ENCODE measurements around the gene ENDOV.

The ENDOV gene

DNA sequence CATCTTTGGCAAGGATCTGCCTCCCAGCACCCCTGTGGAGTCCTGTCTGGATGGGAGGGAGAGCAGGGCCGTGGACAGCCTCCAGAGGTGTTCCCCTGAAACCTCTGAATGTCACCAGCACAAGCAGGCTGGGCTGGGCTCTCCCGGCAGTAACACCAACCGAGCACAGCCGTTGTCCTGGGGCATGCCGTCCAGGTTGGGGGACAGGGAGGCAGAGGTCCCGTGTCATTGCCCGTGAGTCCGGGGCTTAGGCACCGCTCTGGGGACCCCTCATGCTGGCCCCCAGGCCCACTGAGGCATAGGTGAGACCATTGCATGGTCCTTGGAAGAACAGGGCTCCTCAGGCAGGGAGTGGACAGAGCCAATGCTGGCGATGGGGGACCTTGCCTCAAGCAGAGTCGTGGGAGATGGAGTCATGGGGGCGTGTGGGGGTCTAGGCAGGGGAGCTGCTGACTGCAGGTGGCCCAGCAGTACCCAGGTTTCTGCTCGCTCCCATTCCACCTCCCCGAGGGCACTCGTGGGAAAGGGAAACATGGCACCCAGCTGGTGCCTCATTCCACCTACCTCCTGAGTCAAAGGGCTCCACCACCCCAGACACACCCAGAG is 17.5 kb downstream of the ENDOV start:
- DNase-seq: no peak

- no peak for DNase-seq
These were observed 18.1 kb downstream of the ENDOV start for GRCh38 chr17:80432961-80433550.

- no peak for DNase-seq
These were observed 19.1 kb downstream of the ENDOV start for GRCh38 chr17:80433916-80434666.

GRCh38 chr17:80437532-80437931 is 22.6 kb downstream of the ENDOV start:
- DNase-seq: no peak

DNA sequence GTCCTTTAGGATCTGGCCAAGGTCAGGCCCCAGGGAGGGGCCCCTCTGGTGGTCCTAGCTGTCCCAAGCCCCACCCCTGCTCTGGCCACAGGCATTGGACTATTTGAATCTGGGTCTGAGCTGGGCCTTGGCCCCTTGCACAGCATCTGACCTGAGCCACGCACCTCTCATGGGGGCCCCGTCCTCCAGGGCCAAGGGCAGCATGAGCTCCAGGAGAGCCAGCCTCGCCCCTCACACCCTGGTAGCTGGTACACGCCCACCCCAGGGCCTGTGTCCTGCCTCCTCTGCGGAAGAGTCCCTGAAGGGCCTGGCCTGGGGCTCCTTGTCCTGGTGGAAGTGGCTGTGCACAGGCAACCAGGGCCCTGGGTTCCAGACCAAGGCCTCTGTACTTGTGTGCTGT is 23.8 kb downstream of the ENDOV start:
- no peak for DNase-seq

DNA sequence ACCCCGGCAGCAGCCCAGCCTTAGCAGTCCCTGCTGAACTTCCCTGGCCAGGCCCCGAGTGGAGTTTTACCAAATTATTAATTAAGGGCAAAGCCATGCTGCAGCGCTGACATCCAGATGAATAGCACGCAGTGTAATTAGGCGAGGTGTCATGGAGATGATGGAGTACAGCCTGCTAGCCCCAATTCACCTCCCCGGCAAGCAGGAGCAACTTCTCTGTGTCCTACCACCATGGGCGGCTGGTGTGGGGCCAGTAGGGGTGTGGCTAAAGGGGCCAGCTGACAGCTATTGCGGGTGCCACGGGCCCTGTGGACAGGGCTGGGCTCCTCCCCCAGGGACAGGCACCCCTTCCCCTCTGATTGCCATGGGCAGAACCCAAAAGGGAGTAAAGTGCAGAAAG is 24.5 kb downstream of the ENDOV start:
- no peak for DNase-seq

DNA sequence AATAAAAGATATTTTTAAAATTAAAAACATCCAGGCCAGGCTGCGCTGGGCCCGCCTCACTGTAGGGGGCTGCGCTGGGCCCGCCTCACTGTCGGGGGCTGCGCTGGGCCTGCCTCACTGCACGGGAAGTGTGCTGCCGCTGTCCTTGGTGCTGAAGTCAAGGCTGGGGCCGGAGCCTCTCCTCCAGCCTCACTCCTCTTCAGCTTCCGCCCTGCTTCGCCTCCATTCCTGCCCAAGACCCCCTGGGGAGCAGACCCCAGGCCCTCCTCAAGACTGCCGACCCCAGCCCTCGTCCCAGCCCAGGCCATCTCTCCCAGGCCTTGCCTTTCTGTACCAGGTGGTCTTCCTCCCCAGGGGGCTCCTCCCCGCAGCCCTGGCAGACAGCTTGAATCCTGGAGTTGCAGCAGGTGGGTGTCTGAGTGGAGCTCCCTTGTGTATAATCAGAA is 26.2 kb downstream of the ENDOV start:
- no peak for DNase-seq

GRCh38 chr17:80441598-80442322 is 26.8 kb downstream of the ENDOV start:
- DNase-seq: no peak

DNA sequence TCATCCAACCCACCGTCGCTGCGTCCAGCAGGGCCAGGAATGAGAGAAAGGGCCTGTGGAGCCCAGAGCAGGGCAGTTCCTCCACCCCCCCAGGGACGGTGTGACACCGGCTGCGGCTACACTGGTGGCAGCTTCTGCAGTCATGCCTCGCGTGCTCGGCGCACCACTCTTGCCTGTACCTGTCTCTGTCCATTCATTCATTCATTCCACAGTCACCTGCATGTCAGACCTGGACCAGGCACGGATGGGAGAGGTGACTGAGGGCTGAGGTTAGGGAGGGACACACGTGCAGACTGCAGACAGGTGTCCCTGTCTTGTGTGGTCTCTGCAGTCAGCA is 27.3 kb downstream of the ENDOV start:
- DNase-seq: no peak

DNA sequence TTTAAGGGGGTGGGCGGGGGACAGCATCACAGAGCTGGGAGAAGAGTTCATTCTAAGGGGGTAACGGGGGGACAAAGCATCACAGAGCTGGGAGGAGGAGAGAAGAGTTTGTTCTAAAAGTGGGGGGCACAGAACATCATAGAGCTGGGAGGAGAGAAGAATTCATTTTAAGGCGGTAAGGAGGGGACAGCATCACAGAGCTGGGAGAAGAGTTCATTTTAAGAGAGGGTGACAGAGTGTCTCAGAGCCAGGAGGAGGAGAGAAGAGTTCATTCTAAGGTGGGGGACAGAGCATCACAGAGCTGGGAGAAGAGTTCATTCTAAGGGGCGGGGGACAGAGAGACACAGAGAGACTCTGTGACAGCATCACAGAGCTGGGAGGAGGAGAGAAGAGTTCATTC is 27.8 kb downstream of the ENDOV start:
- DNase-seq: no peak

DNA sequence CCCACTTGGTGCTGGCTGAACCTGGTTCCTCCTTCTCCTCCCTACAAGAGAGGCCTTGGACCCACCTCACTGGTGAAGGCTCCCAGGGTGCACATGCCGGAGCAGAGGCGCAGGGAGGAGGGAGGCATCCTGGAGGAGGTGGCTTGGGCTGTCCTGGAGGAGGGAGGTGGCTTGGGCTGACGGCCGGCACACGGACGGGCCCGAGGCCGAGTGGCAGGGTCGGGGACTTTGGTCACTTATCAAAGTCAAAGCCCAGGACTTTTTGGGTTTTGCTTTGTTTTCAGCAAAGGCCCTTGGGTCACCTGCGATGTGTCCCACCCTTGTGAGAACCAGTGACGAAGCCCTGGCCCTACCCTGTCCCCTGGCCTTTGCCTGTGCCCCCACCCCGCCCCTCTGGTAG is 28.5 kb downstream of the ENDOV start:
- no peak for DNase-seq

GRCh38 chr17:80443916-80444643 is 29.1 kb downstream of the ENDOV start:
- DNase-seq: no peak

DNA sequence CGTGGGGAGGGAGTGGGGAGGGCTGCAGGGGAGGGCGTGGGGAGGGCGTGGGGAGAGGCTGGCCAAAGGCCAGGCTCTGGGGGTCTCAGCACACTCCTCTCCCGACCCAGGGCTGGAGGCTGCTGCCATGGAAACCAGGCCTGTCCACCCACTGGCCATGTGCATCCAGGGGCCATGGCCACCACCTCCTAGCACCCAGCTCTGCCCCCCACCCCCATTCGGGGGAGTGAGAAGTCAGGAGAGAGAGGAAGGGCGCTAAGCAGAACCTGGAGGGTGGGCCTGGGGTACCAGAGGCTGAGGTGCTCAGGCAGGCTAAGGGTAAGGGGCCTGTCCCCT is 29.6 kb downstream of the ENDOV start:
- DNase-seq: no peak

GRCh38 chr17:80445007-80445725 is 30.2 kb downstream of the ENDOV start:
- DNase-seq: no peak

GRCh38 chr17:80445726-80446110 is 30.8 kb downstream of the ENDOV start:
- no peak for DNase-seq

DNA sequence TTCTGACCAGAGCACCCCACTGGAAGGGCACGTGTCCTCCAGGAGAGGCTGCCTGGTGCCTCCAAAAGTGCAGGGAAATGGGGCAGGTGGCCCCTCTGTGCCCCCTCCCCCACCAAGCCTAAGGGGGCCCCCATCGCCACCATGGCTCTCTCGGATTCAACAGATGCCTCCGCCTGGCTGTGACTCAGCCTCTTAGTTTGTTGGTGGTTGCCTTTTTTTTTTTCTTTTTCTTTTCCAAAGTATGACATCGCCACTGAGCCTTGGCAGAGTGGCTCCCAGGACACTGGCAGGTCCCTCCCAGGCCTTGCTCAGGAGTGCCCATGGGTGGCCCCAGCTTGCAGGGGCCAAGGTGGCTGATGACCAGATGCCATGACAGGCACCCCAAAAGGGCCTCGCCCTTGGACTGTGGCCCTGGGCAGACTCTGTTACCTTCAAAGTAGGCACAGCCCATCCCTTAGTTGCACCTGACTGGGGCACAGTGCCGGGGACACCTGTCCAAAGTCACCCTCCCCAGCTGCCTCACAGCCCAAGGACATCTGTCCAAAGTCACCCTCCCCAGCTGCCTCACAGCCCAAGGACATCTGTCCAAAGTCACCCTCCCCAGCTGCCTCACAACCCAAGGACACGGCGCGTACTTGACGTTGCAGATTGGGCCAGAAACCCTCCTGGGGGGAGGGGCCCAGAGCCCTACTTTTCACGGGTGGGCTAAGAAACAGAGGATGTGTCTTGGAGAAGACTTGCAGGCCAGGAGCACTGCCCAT is 31.9 kb downstream of the ENDOV start:
- DNase-seq: no peak

GRCh38 chr17:80447790-80448189 is 32.8 kb downstream of the ENDOV start:
- no peak for DNase-seq

DNA sequence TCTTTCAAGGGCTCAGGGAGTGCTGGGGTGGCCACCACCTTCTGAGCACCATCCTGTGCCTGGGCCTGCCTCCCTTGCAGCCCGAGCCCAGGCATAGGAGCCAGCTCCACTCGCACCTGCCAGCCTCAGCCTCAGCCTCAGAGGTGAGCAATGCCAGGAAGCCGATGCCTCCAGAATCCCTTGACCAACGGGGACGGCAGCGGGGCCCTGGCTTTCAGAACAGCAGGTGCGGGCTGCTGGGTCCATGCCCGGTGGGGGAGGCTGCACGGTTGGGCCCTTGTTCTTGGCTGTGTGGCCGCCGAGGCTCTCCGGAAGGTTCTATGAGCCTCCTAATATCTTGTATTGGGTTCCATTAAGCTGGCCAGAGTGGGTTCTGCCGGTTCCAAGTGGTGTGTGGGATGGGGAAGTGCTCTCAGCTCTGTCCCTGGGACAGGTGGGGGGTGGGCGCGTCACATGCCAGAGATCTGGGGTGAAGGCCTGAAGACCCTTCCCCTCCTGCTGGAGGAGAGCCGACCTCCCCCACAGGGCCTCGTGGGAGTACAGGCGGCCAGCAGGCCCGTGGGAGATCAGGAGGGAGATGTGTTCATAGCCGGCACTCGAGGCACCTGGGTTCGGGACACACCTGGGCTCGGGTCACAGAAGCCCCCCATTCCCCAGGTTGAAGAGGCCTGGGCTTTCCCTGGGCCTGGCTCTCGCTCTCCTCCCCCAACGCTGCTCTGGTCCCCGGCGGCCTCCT is 34.4 kb downstream of the ENDOV start:
- DNase-seq: no peak

GRCh38 chr17:80449930-80450576 is 35.1 kb downstream of the ENDOV start:
- DNase-seq: no peak

GRCh38 chr17:80451104-80451775 is 36.3 kb downstream of the ENDOV start:
- DNase-seq: no peak

All from DMS79 treated with DMSO at 0.1 percent for 48 hours (cell line).